DND-41 (cell line): ENCODE data around the gene PLCXD3.

Source experiments
- ATAC-seq: fragments of 200-7000 bp; cut with Tn5 transposase; 3 replicates; pipeline ENCODE4 v1.9.1; 2021; ENCODE audit warnings: low read depth; ENCODE audit not compliant: insufficient read depth
- DNase-seq: peaks from one replicate; pipeline ENCODE4 v3.0.0-alpha.2; 2020
- H2AFZ ChIP-seq: 2 replicates; pipeline ENCODE4 v1.6.0; 2012; ENCODE audit warnings: low read depth, low read length
- H3K27ac ChIP-seq: 2 replicates; pipeline ENCODE4 v1.5.1; 2012; ENCODE audit warnings: low read length, inconsistent platforms
- H3K27me3 ChIP-seq: fragments of 200-600 bp; sonication (generic); 2 replicates; pipeline ENCODE4 v1.6.0; 2012; ENCODE audit warnings: low read length, mild to moderate bottlenecking, inconsistent platforms; ENCODE audit not compliant: insufficient read depth, poor library complexity
- H3K36me3 ChIP-seq: 2 replicates; pipeline ENCODE4 v1.5.1; 2012; ENCODE audit warnings: low read length, inconsistent platforms; ENCODE audit not compliant: insufficient read depth
- H3K4me1 ChIP-seq: 2 replicates; pipeline ENCODE4 v1.5.1; 2012; ENCODE audit warnings: mild to moderate bottlenecking, low read length; ENCODE audit not compliant: insufficient read depth
- H3K4me2 ChIP-seq: 2 replicates; pipeline ENCODE4 v1.6.0; 2012; ENCODE audit warnings: mild to moderate bottlenecking, moderate library complexity, low read length, inconsistent platforms; ENCODE audit not compliant: insufficient read depth
- H3K4me3 ChIP-seq, 2 experiments: fragments of 200-600 bp in 1 of 2; shearing (Covaris generic) in 1 of 2; 2 replicates each; pipeline ENCODE4 v1.5.1; 2012 to 2016; ENCODE audit warnings: inconsistent platforms in 2 of 2, low read length in 2 of 2, mild to moderate bottlenecking in 2 of 2, low read depth in 1 of 2, moderate library complexity in 1 of 2
- H3K79me2 ChIP-seq: 2 replicates; pipeline ENCODE4 v1.6.0; 2012; ENCODE audit warnings: low read length, inconsistent platforms; ENCODE audit not compliant: insufficient read depth
- H3K9ac ChIP-seq: 2 replicates; pipeline ENCODE4 v1.6.0; 2012; ENCODE audit warnings: low read depth, mild to moderate bottlenecking, inconsistent platforms, low read length, moderate library complexity
- H3K9me3 ChIP-seq: 2 replicates; pipeline ENCODE4 v1.5.1; 2012; ENCODE audit warnings: low read length, moderate library complexity, mild to moderate bottlenecking, inconsistent platforms; ENCODE audit not compliant: insufficient read depth, severe bottlenecking
- H4K20me1 ChIP-seq: 2 replicates; pipeline ENCODE4 v1.6.0; 2012; ENCODE audit warnings: low read length; ENCODE audit not compliant: insufficient read depth
- EZH2 ChIP-seq: IDR thresholded peaks from 3 replicates; pipeline ENCODE4 v1.6.1; 2012; ENCODE audit warnings: borderline replicate concordance, low read depth, mild to moderate bottlenecking, moderate library complexity, low read length, inconsistent platforms; ENCODE audit not compliant: severe bottlenecking
- TF ChIP-seq, protein P1 (sequence below): IDR thresholded peaks from 2 replicates; pipeline ENCODE4 v1.5.1; 2012; ENCODE audit warnings: borderline replicate concordance, low read length, moderate library complexity, mild to moderate bottlenecking; ENCODE audit not compliant: poor library complexity, severe bottlenecking; ENCODE audit errors: extremely low read depth

The PLCXD3 gene

DNA sequence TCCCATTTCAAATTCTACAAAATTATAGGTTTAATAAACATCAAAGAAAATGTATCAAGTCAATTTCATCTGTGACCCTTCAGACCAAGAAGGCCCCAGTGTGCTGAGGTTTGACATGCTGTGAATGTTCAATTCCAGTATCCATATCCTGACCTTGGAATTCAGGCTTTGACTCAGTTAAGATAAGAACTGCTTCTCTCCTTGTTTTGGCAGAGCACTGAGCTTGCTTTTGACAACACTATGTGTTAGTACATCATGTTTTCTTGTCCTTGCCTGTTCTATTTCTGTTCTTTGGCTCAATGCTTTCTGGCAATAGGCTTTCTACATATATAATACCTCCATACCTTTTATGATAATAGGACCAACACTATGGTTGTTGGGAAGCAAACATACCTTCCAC is 105.6 kb downstream of the PLCXD3 start:
- H3K36me3 ChIP-seq = no peaks in the 10 kb centered on the region
- no peaks in the 10 kb centered on the region for H3K27me3 ChIP-seq
- DNase-seq (no peak), ATAC-seq (no peak)
- H3K9me3 ChIP-seq = no peaks in the 10 kb centered on the region
- H3K4me2 ChIP-seq = no peak overlapping the region
- no peak for TF ChIP-seq EZH2
- TF ChIP-seq, protein P1, sequence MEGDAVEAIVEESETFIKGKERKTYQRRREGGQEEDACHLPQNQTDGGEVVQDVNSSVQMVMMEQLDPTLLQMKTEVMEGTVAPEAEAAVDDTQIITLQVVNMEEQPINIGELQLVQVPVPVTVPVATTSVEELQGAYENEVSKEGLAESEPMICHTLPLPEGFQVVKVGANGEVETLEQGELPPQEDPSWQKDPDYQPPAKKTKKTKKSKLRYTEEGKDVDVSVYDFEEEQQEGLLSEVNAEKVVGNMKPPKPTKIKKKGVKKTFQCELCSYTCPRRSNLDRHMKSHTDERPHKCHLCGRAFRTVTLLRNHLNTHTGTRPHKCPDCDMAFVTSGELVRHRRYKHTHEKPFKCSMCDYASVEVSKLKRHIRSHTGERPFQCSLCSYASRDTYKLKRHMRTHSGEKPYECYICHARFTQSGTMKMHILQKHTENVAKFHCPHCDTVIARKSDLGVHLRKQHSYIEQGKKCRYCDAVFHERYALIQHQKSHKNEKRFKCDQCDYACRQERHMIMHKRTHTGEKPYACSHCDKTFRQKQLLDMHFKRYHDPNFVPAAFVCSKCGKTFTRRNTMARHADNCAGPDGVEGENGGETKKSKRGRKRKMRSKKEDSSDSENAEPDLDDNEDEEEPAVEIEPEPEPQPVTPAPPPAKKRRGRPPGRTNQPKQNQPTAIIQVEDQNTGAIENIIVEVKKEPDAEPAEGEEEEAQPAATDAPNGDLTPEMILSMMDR = no peak
- H3K4me1 ChIP-seq = no peaks in the 10 kb centered on the region
- H2AFZ ChIP-seq = no peak overlapping the region
- H3K79me2 ChIP-seq = no peaks in the 10 kb centered on the region
- no peak overlapping the region for H3K27ac ChIP-seq
- H3K9ac ChIP-seq = no peak overlapping the region
- no peak overlapping the region for H3K4me3 ChIP-seq
- no peaks in the 10 kb centered on the region for H4K20me1 ChIP-seq

DNA sequence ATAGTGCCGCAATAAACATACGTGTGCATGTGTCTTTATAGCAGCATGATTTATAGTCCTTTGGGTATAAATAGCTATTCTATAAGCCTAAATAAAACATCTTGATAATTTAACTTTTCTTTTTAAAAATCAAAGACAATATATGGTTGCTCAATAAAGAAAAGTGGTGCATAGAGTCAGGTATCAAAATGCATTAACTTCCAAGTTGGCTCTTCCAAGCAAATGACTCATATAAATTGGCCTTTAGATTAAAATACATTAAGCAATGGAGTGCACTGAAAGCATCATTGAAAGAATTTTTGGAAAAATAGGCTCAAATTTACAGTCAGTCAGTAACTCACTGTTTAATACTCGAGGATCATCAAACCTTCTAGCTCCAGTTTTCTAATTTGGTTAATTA is 106.6 kb downstream of the PLCXD3 start:
- Histone ChIP-seq H3K9me3 (no peaks in the 10 kb centered on the region), H4K20me1 (no peaks in the 10 kb centered on the region), H3K27ac (no peak overlapping the region), H3K27me3 (no peaks in the 10 kb centered on the region), H3K9ac (no peak overlapping the region), H3K36me3 (no peaks in the 10 kb centered on the region), H3K4me1 (no peaks in the 10 kb centered on the region), H3K4me3 (no peak overlapping the region), H2AFZ (no peak overlapping the region), H3K79me2 (no peaks in the 10 kb centered on the region), H3K4me2 (no peak overlapping the region)
- no peak for ATAC-seq
- no peak for TF ChIP-seq EZH2
- TF ChIP-seq, protein P1 = no peak
- no peak for DNase-seq

DNA sequence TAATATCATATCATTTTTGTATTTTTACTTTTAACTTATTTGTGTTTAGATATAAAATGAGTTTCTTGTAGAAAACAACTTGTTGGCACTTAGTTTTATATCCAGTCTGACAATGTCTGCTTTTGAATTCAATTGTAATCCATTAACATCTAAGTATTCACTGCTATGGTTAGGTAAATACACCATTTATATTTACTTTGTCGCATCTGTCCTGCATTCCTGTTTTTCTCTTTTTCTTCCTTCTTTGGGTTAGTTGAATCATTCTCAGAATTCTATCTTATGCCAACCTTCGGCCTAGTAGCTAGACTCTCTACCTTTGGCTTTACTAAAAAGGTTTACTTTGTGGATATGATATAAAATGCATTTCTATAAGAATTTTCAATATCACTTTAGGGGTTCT is 107.6 kb downstream of the PLCXD3 start:
- Histone ChIP-seq H3K4me2 (no peak overlapping the region), H3K27me3 (no peaks in the 10 kb centered on the region), H3K4me1 (no peaks in the 10 kb centered on the region), H2AFZ (no peak overlapping the region), H4K20me1 (no peaks in the 10 kb centered on the region), H3K27ac (no peak overlapping the region), H3K4me3 (no peak overlapping the region), H3K79me2 (no peaks in the 10 kb centered on the region), H3K9ac (no peak overlapping the region), H3K36me3 (no peaks in the 10 kb centered on the region), H3K9me3 (no peaks in the 10 kb centered on the region)
- DNase-seq (no peak), ATAC-seq (no peak)
- no peak for TF ChIP-seq EZH2
- TF ChIP-seq, protein P1 = no peak

DNA sequence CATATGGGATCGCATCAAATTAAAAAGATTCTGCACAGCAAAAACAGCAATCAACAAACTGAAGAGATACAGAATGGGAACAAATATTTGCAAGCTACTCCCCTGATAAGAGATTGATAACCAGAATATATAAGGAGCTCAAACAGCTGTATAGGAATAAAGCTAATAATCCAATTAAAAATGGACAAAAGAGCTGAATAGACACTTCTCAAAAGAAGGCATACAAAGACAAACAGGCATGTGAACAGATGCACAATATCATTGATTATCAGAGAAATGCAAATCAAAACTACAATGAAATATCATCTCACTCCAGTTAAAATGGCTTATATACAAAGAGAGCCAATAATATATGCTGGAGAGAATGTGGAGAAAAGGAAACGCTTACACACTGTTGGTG is 110.6 kb downstream of the PLCXD3 start:
- no peak overlapping the region for H3K4me3 ChIP-seq
- H4K20me1 ChIP-seq = no peaks in the 10 kb centered on the region
- H3K27ac ChIP-seq = no peak overlapping the region
- TF ChIP-seq, protein P1 = no peak
- TF ChIP-seq EZH2 = no peak
- no peaks in the 10 kb centered on the region for H3K79me2 ChIP-seq
- DNase-seq (no peak), ATAC-seq (no peak)
- no peak overlapping the region for H2AFZ ChIP-seq
- no peaks in the 10 kb centered on the region for H3K36me3 ChIP-seq
- no peaks in the 10 kb centered on the region for H3K4me1 ChIP-seq
- no peak overlapping the region for H3K9ac ChIP-seq
- H3K27me3 ChIP-seq = no peaks in the 10 kb centered on the region
- no peak overlapping the region for H3K4me2 ChIP-seq
- H3K9me3 ChIP-seq = no peaks in the 10 kb centered on the region
